GM21526 (cell line): ENCODE results near the gene PFKP.

Experiments used
- ATAC-seq: cut with Tn5 transposase; IDR thresholded peaks from one replicate; pipeline ENCODE4 v1.9.1; 2021; ENCODE audit warnings: moderate library complexity; ENCODE audit not compliant: unreplicated experiment, low FRiP score

Gene PFKP

GRCh38 chr10:3178042-3178441, 110.7 kb downstream of the PFKP start:
- no peak for ATAC-seq

DNA sequence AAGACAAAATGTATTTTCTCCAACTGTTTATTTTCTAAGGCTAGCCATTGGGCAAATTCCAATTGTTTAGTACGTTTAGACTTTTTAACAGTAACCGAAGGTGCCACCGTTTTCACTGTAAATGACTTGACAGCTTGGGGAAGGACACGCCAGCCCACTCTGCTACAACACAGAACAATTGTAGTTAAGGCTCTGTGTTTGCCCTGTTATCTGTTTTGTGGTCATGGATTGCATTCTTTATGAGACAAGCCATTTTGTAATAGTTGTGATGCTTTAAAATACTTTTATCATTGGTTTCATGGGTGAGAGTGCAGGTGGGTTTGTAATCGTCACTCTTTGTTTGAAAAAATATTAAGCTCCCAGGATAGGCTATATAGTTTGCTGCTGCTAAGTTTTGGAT, 111.8 kb downstream of the PFKP start:
- no peak for ATAC-seq

DNA sequence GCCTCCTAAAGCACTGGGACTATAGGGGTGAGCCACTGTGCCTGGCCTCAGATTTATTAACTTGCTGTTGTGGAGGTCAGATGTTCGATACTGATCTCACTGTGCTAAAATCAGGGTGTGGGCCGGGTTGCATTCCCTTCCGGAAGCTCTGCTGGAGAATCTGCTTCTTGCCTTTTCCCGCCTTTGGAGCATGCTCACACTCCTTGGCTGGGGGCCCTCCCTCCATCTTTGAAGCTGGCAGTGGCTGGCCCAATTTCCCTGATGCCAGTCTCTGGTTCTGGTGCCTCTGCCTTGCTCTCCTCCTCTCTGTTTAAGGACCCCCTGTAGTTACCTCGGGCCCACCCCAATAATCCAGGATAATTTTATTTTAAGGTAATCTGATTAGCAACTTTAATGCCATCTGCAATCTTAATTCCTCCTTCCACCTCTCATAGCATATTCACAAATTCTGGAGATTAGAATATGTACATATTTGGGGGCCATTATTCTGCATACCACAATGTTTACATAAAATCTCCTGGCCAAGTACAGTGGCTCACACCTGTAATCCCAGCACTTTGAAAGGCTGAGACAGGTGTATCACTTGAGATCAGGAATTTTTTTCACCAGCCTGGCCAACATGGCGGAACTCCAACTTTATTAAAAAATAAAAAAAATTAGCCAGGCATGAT, 113.1 kb downstream of the PFKP start:
- no peak for ATAC-seq

GRCh38 chr10:3185386-3185785, 118.0 kb downstream of the PFKP start:
- ATAC-seq, result no peak

DNA sequence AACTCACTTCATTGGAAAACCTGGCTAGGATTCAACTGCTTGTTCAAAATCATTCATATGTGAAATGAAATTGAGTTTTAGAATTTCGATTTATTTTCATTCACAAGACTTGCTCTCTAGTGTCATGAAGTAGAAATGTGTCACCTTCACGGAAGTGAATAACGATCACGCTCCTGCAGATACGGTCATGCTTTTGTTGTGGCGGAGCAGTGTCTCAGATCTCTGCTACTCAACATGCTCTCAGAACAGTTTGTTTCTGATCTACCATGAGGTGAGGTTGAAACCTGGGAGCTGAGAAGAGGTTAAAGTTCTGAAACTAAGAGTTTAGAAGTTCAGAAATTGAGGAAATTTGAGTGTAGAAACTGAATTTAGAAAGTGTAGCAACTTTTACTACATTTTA, 119.0 kb downstream of the PFKP start:
- ATAC-seq, result no peak
